HL-60 (cell line): ENCODE measurements around the gene UTP14C.

Source experiments
- DNase-seq, 2 experiments: peaks; one replicate each; pipeline ENCODE4 v3.0.0-alpha.2; 2010 to 2020; ENCODE audit warnings: low read depth in 1 of 2, low spot score in 1 of 2
- H3K27ac ChIP-seq: fragments of 250-450 bp; sonication (Bioruptor Pico); replicated peaks from 2 replicates; pipeline ENCODE4 v1.5.1; 2020; ENCODE audit warnings: mild to moderate bottlenecking, moderate library complexity
- H3K27me3 ChIP-seq: fragments of 250-450 bp; sonication (Bioruptor Pico); 2 replicates; pipeline ENCODE4 v1.5.1; 2021; ENCODE audit warnings: mild to moderate bottlenecking, moderate library complexity; ENCODE audit not compliant: insufficient read depth, poor library complexity, severe bottlenecking
- H3K4me3 ChIP-seq: replicated peaks from 2 replicates; pipeline ENCODE4 v1.5.1; 2011; ENCODE audit warnings: mild to moderate bottlenecking, control low read depth, low read length; ENCODE audit not compliant: insufficient read depth
- GABPA ChIP-seq: IDR thresholded peaks from 2 replicates; pipeline ENCODE4 v1.6.1; 2012; ENCODE audit warnings: low read depth
- POLR2AphosphoS5 ChIP-seq: IDR thresholded peaks from 2 replicates; pipeline ENCODE4 v1.6.1; 2012; ENCODE audit warnings: low read depth
- SPI1 ChIP-seq: IDR thresholded peaks from 2 replicates; pipeline ENCODE4 v1.6.1; 2012; ENCODE audit warnings: low read depth, mild to moderate bottlenecking, borderline replicate concordance
- TF ChIP-seq, protein P1 (sequence below): IDR thresholded peaks from 2 replicates; pipeline ENCODE4 v1.6.1; 2012; ENCODE audit warnings: low read depth; ENCODE audit not compliant: insufficient replicate concordance
- TF ChIP-seq, protein P2 (sequence below): IDR thresholded peaks from one replicate; pipeline ENCODE4 v1.5.1; 2011; ENCODE audit warnings: low read length, control low read depth, inconsistent platforms; ENCODE audit not compliant: insufficient read depth

UTP14C gene

DNA sequence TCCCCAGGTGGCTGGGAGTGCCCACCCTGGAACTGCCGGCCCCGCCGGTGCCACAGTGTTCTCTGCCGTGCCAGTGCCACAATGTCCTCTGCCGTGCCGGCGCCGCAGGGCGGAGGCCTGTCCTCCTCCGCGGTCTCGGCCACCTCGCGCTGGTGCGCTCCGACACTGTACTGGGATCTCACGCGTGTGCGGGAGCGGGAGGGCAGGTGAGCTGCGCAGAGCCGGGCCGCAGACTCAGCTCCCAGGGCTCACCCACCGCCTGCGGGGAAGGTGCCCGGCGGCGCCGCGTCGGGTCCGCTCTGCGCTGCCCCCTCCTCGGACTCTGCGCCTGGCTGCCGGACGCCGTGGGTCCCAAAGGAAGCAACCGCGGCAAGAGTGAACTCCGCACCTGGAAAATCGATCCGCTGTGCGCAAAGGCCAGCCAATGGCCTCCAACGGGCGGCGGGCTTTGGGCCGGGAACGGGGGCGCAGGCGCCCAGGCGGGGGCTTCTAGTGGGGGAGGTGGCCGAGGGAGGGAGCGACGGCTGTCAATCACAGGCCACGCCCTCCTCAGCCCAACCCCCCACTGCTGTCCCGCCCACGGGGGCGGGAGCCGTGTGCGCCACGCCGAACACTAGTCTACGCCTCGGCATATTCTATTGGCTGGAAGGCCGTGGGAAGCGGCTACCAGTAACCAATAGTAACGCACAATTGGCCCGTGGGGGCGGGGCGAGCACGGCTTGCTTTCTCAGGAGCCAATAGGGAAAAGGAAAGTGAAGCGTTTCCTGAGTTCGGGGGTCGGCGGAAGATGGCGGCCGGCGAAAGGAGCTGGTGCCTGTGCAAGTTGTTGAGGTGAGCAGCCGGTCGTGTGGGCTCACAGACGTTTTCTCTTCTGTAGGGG, 12.6 kb upstream of the UTP14C start, which contains the start of gene ALG11:
Gene ALG11 (plus strand): TSS at position 767 of the 880 bp plus-strand sequence. CDS start 21 bp downstream, at position 788.
- H3K27me3 ChIP-seq, result peaks cover 46% of the 10 kb centered on the region
- peak within 1 kb of the TSS; percentile 71 for H3K27ac ChIP-seq
- peak; percentile 83 to 100 for DNase-seq
- TF ChIP-seq POLR2AphosphoS5 (peak; percentile 78; the same call in 1 of the 2 replicates), GABPA (no peak), SPI1 (no peak)
- TF ChIP-seq, protein P1, sequence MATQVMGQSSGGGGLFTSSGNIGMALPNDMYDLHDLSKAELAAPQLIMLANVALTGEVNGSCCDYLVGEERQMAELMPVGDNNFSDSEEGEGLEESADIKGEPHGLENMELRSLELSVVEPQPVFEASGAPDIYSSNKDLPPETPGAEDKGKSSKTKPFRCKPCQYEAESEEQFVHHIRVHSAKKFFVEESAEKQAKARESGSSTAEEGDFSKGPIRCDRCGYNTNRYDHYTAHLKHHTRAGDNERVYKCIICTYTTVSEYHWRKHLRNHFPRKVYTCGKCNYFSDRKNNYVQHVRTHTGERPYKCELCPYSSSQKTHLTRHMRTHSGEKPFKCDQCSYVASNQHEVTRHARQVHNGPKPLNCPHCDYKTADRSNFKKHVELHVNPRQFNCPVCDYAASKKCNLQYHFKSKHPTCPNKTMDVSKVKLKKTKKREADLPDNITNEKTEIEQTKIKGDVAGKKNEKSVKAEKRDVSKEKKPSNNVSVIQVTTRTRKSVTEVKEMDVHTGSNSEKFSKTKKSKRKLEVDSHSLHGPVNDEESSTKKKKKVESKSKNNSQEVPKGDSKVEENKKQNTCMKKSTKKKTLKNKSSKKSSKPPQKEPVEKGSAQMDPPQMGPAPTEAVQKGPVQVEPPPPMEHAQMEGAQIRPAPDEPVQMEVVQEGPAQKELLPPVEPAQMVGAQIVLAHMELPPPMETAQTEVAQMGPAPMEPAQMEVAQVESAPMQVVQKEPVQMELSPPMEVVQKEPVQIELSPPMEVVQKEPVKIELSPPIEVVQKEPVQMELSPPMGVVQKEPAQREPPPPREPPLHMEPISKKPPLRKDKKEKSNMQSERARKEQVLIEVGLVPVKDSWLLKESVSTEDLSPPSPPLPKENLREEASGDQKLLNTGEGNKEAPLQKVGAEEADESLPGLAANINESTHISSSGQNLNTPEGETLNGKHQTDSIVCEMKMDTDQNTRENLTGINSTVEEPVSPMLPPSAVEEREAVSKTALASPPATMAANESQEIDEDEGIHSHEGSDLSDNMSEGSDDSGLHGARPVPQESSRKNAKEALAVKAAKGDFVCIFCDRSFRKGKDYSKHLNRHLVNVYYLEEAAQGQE, result no peak
- TF ChIP-seq, protein P2, sequence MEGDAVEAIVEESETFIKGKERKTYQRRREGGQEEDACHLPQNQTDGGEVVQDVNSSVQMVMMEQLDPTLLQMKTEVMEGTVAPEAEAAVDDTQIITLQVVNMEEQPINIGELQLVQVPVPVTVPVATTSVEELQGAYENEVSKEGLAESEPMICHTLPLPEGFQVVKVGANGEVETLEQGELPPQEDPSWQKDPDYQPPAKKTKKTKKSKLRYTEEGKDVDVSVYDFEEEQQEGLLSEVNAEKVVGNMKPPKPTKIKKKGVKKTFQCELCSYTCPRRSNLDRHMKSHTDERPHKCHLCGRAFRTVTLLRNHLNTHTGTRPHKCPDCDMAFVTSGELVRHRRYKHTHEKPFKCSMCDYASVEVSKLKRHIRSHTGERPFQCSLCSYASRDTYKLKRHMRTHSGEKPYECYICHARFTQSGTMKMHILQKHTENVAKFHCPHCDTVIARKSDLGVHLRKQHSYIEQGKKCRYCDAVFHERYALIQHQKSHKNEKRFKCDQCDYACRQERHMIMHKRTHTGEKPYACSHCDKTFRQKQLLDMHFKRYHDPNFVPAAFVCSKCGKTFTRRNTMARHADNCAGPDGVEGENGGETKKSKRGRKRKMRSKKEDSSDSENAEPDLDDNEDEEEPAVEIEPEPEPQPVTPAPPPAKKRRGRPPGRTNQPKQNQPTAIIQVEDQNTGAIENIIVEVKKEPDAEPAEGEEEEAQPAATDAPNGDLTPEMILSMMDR, result no peak
- peak within 1 kb of the TSS; percentile 100 for H3K4me3 ChIP-seq

DNA sequence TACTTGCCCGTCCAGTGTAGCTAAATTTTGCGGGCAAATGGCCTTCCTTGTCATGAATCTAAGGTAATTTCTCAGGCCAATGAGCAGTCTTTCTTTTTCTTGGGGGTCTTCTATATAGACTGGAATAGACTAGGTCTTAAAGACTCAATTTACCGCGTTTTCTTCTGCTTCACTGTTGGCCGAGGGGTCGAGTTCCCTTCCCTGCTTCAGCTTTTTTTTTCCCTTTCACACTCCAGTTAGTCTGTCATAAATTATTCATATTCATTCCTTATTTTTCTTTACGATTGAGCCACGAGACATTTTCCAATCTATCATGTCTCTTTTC, 12.0 kb upstream of the UTP14C start:
- Histone ChIP-seq H3K4me3 (peak overlapping the region; percentile 100), H3K27ac (peak overlapping the region; percentile 71), H3K27me3 (peaks cover 40% of the 10 kb centered on the region)
- TF ChIP-seq POLR2AphosphoS5, result no peak
- TF ChIP-seq, protein P2, result no peak
- TF ChIP-seq, protein P1, result no peak
- no peak for TF ChIP-seq GABPA
- no peak for TF ChIP-seq SPI1
- DNase-seq, result no peak

DNA sequence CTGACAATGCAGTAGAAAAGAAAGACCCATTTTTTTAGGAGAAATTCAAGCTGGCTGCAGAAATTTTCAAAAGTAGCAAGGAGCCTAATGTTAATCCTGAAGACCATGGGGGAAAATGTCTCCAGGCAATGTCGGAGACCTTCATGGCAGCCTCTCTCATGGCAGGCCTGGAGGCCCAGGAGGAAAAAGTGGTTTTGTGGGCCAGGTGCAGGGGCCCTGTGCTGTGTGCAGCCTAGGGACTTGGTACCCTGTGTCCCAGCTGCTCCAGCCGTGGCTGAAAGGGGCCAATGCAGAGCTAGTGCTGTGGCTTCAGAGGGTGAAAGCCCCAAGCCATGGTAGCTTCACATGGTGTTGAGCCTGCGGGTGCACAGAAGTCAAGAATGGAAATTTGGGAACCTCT, 8.2 kb upstream of the UTP14C start:
- Histone ChIP-seq H3K27me3 (peaks cover 3% of the 10 kb centered on the region), H3K27ac (no peak overlapping the region)
- DNase-seq, result no peak

DNA sequence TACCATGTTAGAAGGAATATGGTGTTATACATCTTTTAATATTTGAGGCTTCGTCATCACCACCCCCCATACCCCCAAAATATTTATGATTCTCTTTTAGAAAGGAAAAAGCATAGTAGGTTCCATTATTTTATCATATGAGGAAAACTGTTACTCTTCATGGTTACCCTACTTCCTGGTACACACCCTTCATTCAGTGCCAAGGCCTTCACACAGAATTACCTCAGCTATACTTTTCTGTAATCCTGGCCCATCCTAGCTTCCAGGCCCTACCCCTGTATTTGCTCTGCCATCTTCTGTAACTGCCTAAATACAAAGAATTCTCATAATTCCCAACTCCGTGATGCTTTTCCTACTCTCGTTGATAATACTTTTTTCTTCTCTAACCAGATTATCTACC, 4.3 kb upstream of the UTP14C start:
- DNase-seq, result no peak
- TF ChIP-seq POLR2AphosphoS5 (no peak), GABPA (no peak), SPI1 (no peak)
- TF ChIP-seq, protein P2, result no peak
- TF ChIP-seq, protein P1, result no peak
- no peaks in the 10 kb centered on the region for H3K27me3 ChIP-seq
- H3K4me3 ChIP-seq, result no peak overlapping the region
- no peak overlapping the region for H3K27ac ChIP-seq

More for the DNA sequence above, 8.2 kb upstream of the UTP14C start:
- TF ChIP-seq POLR2AphosphoS5, result no peak
- no peak overlapping the region for H3K4me3 ChIP-seq
